Suprapubic skin (tissue), 4 donors: ENCODE data around the gene AP4S1. TPM values are rescaled to one million over a fixed set of nuclear protein-coding genes. Genes with fewer than 3 reads are reported as not detected.

Experiments
- DNase-seq, 2 donors: peaks; one replicate each; pipeline ENCODE4 v3.0.0-alpha.2; 2019; ENCODE audit warnings: low spot score in 2 of 2
- H3K27ac ChIP-seq: fragments of 200-600 bp; sonication (generic); one replicate; pipeline ENCODE4 v1.5.1; 2019
- H3K27me3 ChIP-seq: fragments of 200-600 bp; sonication (generic); one replicate; pipeline ENCODE4 v1.5.1; 2019
- H3K36me3 ChIP-seq: fragments of 200-600 bp; sonication (generic); one replicate; pipeline ENCODE4 v1.5.1; 2019
- H3K4me1 ChIP-seq: fragments of 200-600 bp; sonication (generic); one replicate; pipeline ENCODE4 v1.5.1; 2019
- H3K4me3 ChIP-seq: fragments of 200-600 bp; sonication (generic); one replicate; pipeline ENCODE4 v1.5.1; 2019; ENCODE audit warnings: mild to moderate bottlenecking
- H3K9me3 ChIP-seq: fragments of 200-600 bp; sonication (generic); one replicate; pipeline ENCODE4 v1.5.1; 2019
- EP300 ChIP-seq: sonication (generic); formaldehyde crosslinking; IDR thresholded peaks from one replicate; pipeline ENCODE4 v1.6.1; 2017; ENCODE audit warnings: antibody characterized with exemption
- POLR2A ChIP-seq, 2 donors: fragments of 450-650 bp; IDR thresholded peaks; one replicate each; pipeline ENCODE4 v1.6.1; 2017; ENCODE audit warnings: antibody characterized with exemption in 2 of 2, mild to moderate bottlenecking in 2 of 2, moderate library complexity in 2 of 2
- POLR2AphosphoS5 ChIP-seq, 3 donors: sonication (generic); formaldehyde crosslinking; IDR thresholded peaks; one replicate each; pipeline ENCODE4 v1.6.1; 2017; ENCODE audit warnings: antibody characterized with exemption in 3 of 3
- whole genome bisulfite sequencing: methylation state at CpG from one replicate; pipeline ENCODE4 v1.1.5; 2018; 5-methylcytosine and 5-hydroxymethylcytosine counted together
- total RNA-seq, 4 donors: library from RNA; depleted of rRNA; stranded (reverse); fragments of >200 nt; gene quantifications; one replicate each; pipeline ENCODE4 v1.1.0, GENCODE V29; 2016
- TF ChIP-seq, protein P1 (sequence below), 2 donors: fragments of 200-600 bp in 1 of 2; fragments of 450-650 bp in 1 of 2; sonication (generic) in 1 of 2; IDR thresholded peaks; one replicate each; pipeline ENCODE4 v1.5.1; 2016 to 2019; ENCODE audit warnings: antibody characterized with exemption in 2 of 2, mild to moderate bottlenecking in 1 of 2, moderate library complexity in 1 of 2

The AP4S1 gene
- total RNA-seq, 4 donors from 2014 or later = 4.5 to 7.4 (median 5.2) TPM

DNA sequence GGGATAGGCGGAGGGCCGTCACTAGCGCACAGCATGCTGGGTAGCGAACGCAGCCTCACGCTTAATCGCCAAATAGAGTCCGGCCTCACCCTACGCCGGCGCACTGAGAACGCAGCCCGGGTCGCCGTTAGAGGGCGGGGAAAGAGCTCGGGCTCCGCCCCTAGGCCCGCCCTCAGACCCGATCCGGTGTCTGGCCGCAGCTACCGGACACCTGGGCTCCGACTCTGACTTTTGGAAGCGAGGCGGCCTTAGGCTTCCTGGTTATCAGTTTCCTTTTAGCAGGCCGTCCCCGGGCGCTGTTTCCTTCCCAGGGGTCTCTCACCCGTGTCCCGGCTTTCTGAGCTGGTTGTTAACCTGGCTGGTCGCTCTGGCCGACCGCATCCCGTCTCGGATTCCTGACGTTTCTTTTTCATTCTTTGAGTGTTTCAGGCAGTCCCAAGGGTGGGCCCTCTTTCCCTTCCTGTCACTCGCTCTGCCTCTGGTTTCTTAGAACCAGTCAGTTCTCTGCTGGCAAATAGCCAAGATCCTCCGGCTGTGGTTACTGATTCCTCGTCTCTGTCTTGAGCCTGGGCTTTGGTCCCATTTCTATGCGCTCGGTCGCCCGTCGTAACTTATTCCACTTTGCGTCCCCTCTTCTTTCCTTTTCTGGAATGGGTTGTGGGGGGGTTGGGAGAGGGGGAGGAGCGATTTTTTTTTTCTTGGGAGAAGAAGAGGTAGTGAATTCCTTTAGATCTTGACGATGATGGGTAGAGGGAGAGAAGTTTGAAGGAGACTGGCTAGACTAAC, 1.2 kb downstream of the AP4S1 start:
- H3K27ac ChIP-seq = peak overlapping the region; percentile 96
- H3K4me3 ChIP-seq = peak overlapping the region; percentile 77
- WGBS = under 1% methylated on average over 35 of the region's 48 CpGs
- no peaks in the 10 kb centered on the region for H3K36me3 ChIP-seq
- H3K27me3 ChIP-seq = no peaks in the 10 kb centered on the region
- peaks cover 26% of the 10 kb centered on the region for H3K4me1 ChIP-seq
- DNase-seq = peak; percentile 97
- no peaks in the 10 kb centered on the region for H3K9me3 ChIP-seq
- TF ChIP-seq, protein P1, sequence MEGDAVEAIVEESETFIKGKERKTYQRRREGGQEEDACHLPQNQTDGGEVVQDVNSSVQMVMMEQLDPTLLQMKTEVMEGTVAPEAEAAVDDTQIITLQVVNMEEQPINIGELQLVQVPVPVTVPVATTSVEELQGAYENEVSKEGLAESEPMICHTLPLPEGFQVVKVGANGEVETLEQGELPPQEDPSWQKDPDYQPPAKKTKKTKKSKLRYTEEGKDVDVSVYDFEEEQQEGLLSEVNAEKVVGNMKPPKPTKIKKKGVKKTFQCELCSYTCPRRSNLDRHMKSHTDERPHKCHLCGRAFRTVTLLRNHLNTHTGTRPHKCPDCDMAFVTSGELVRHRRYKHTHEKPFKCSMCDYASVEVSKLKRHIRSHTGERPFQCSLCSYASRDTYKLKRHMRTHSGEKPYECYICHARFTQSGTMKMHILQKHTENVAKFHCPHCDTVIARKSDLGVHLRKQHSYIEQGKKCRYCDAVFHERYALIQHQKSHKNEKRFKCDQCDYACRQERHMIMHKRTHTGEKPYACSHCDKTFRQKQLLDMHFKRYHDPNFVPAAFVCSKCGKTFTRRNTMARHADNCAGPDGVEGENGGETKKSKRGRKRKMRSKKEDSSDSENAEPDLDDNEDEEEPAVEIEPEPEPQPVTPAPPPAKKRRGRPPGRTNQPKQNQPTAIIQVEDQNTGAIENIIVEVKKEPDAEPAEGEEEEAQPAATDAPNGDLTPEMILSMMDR (IDR thresholded peaks at IDR 0.05) = no peak
- TF ChIP-seq POLR2A (IDR thresholded peaks at IDR 0.05) (peak in 1 of 2 donors; percentile 68), POLR2AphosphoS5 (IDR thresholded peaks at IDR 0.05) (peak in 2 of 3 donors; percentile 26 to 36), EP300 (no peak)

- Histone ChIP-seq H3K27ac (no peak overlapping the region), H3K4me1 (peaks cover 26% of the 10 kb centered on the region), H3K27me3 (no peaks in the 10 kb centered on the region), H3K36me3 (no peaks in the 10 kb centered on the region), H3K4me3 (no peak overlapping the region), H3K9me3 (no peaks in the 10 kb centered on the region)
- WGBS = 94% methylated on average over 1 of the region's 1 CpG
- no peak for TF ChIP-seq POLR2A (IDR thresholded peaks at IDR 0.05)
- no peak for TF ChIP-seq POLR2AphosphoS5 (IDR thresholded peaks at IDR 0.05)
- no peak for TF ChIP-seq EP300
- TF ChIP-seq, protein P1 (IDR thresholded peaks at IDR 0.05) = no peak
- no peak for DNase-seq
Measured at GRCh38 chr14:31027847-31028246, 2.4 kb downstream of the AP4S1 start.

DNA sequence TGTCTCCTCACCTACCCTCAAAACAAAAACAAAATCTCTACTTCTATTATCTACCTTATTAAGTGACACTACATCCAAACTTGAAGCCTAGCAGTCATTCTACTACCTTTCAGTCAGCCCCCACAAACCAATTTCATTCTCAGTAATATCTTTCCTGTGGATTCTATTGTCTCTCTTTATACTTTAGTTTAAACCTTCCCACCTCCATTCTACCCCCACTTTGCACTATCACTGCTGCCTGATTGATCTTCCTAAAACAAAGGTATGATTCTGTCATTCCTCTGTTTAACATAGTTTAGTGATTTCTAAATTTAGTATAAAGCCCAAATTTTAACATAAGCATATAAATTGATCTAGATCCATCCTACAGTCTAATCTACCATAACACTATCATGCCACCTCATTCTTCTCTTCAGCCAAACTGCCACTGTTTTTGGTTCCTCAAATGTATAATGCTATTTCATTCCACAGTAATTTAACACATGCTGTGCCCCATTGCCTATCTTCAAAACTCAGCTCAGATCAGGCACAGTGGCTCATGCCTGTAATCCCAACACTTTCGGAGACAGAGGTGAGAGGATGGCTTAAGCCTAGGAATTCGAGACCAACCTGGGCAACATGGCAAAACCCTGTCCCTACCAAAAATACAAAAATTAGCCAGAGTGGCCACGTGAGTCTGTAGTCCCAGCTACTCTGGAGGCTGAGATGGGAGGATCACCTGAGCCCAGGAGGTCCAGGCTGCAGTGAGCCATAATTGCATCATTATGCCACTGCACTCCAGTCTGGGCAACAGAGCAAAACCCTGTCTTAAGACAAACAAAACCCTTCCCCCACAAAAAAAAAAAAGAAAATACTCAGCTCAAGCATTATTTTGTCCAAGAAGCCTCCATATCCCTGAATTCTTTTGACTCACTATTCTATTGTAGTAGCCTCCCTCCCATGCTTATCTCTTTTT, 3.8 kb downstream of the AP4S1 start:
- H3K4me3 ChIP-seq = no peak overlapping the region
- WGBS = 95% methylated on average over 3 of the region's 3 CpGs
- H3K36me3 ChIP-seq = no peaks in the 10 kb centered on the region
- TF ChIP-seq POLR2AphosphoS5 (IDR thresholded peaks at IDR 0.05) (no peak), POLR2A (IDR thresholded peaks at IDR 0.05) (no peak), EP300 (no peak)
- TF ChIP-seq, protein P1 (IDR thresholded peaks at IDR 0.05) = no peak
- H3K27ac ChIP-seq = no peak overlapping the region
- no peaks in the 10 kb centered on the region for H3K9me3 ChIP-seq
- no peaks in the 10 kb centered on the region for H3K27me3 ChIP-seq
- no peak for DNase-seq
- peaks cover 18% of the 10 kb centered on the region for H3K4me1 ChIP-seq

- 96% methylated on average over 5 of the region's 5 CpGs for WGBS
- Histone ChIP-seq H3K4me1 (peaks cover 12% of the 10 kb centered on the region), H3K36me3 (no peaks in the 10 kb centered on the region), H3K27me3 (no peaks in the 10 kb centered on the region), H3K27ac (no peak overlapping the region), H3K9me3 (no peaks in the 10 kb centered on the region), H3K4me3 (no peak overlapping the region)
- DNase-seq = no peak
- TF ChIP-seq, protein P1 (IDR thresholded peaks at IDR 0.05) = no peak
- TF ChIP-seq POLR2A (IDR thresholded peaks at IDR 0.05) = no peak
- no peak for TF ChIP-seq EP300
- no peak for TF ChIP-seq POLR2AphosphoS5 (IDR thresholded peaks at IDR 0.05)
Measured at GRCh38 chr14:31030469-31030868, 5.0 kb downstream of the AP4S1 start.

DNA sequence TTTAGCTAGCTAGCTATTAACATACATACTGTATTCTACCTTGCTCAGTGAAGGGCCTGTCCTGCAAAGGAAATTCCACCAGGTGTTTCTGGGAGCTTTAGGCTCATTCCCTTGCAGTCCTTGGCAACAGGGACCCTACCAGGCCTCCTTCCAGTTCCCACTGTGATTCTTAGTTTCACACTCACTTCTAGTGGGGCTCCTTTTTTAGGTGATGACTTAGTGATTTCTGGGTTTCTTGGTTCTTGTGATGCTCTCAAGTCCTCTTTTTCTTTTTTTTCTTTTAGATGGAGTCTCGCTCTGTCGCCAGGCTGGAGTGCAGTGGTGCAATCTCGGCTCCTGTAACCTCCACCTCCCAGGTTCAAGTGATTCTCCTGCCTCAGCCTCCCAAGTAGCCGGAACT, 11.1 kb downstream of the AP4S1 start:
- TF ChIP-seq POLR2AphosphoS5 (IDR thresholded peaks at IDR 0.05) (no peak), POLR2A (IDR thresholded peaks at IDR 0.05) (no peak), EP300 (no peak)
- TF ChIP-seq, protein P1 (IDR thresholded peaks at IDR 0.05) = no peak
- Histone ChIP-seq H3K4me3 (no peak overlapping the region), H3K9me3 (no peaks in the 10 kb centered on the region), H3K4me1 (peaks cover 5% of the 10 kb centered on the region), H3K27ac (no peak overlapping the region), H3K36me3 (no peaks in the 10 kb centered on the region), H3K27me3 (no peaks in the 10 kb centered on the region)
- no peak for DNase-seq
- WGBS = 98% methylated on average over 4 of the region's 4 CpGs
